Heart left ventricle (tissue), 13 donors: ENCODE measurements around the gene IL1RL2.

Experiments
- CTCF ChIP-seq, 12 donors: fragments of 200-600 bp; sonication (generic) in 4 of 12; IDR thresholded peaks; one replicate each; pipeline versions ENCODE4 v1.5.0 to v1.8.0; 2018 to 2022; ENCODE audit warnings: antibody characterized with exemption in 12 of 12, mild to moderate bottlenecking in 5 of 12
- POLR2A ChIP-seq, 2 donors: fragments of 450-650 bp; IDR thresholded peaks; one replicate each; pipeline ENCODE4 v1.6.1; 2017; ENCODE audit warnings: antibody characterized with exemption in 2 of 2, mild to moderate bottlenecking in 2 of 2, moderate library complexity in 2 of 2
- donor health status: ischemic (EF 13 %, LVEDD 7.1; RV severe dilation, severe dysfunction).
- donor health status: DM: no; HTN: yes; CAD: no.
- donor health status: DM: no; HTN: no; CAD: no.
- donor health status: ischemic (EF 25% LVEDD 6.9; RV normal size, moderate dysfunction).
- donor health status: ischemic (EF 25% LVEDD 5.7; RV mildly dilated, moderate dysfunction).
- donor health status: ischemic (EF 35%, LVEDD 5.7; RV mildly dilated, moderate dysfunction).
- donor health status: nonischemic (EF 11% LVEDD 7.7; RV severe dilation, severe dysfunction).
- donor health status: DM: yes; HTN: yes; CAD: no.
- donor health status: PGD.
- donor health status: ischemic (EF 29% LVEDD 5.4; RV normal size, mild dysfunction).
- donor health status: nonischemic (EF 23%, LVEDD 6.1; RV moderate dilation, normal function).

- TF ChIP-seq CTCF (IDR thresholded peaks at IDR 0.05) (no peak), POLR2A (IDR thresholded peaks at IDR 0.05) (no peak)
Observed at GRCh38 chr2:102184568-102184967, 2.3 kb upstream of the IL1RL2 start.
